Activated CD4-positive, alpha-beta T cell treated with anti-CD3 and anti-CD28 coated beads for 36 hours (primary cell): Measurements from ENCODE around the gene TNFSF13B. TPM values are rescaled to one million over a fixed set of nuclear protein-coding genes. Genes with fewer than 3 reads are reported as not detected.

Source experiments
- ATAC-seq: fragments of 200-7000 bp; cut with Tn5 transposase; one replicate; pipeline ENCODE4 v1.10.0; 2021; ENCODE audit warnings: mild to moderate bottlenecking, moderate library complexity
- CTCF ChIA-PET: fragments of 350-600 bp; sonication (Branson Sonifier 250); formaldehyde crosslinking; loops from one replicate; lab custom pipeline; 2021; ENCODE audit warnings: antibody characterized with exemption; lab: Charles Lee
- POLR2A ChIA-PET: fragments of 350-600 bp; sonication (Branson Sonifier 250); formaldehyde crosslinking; loops from one replicate; lab custom pipeline; 2021; ENCODE audit warnings: antibody characterized with exemption, inconsistent platforms; lab: Charles Lee
- DNase-seq: peaks from one replicate; pipeline ENCODE4 v3.0.0-alpha.2; 2020
- H3K27ac Mint-ChIP-seq: one replicate; pipeline ENCODE4 v1.8.0; 2021; ENCODE audit warnings: mixed read lengths
- H3K27me3 Mint-ChIP-seq: one replicate; pipeline ENCODE4 v1.8.0; 2021; ENCODE audit warnings: mixed read lengths
- H3K36me3 Mint-ChIP-seq: one replicate; pipeline ENCODE4 v1.8.0; 2021; ENCODE audit warnings: low read depth, mixed read lengths
- H3K4me1 Mint-ChIP-seq: one replicate; pipeline ENCODE4 v1.8.0; 2021; ENCODE audit warnings: mixed read lengths
- H3K4me3 Mint-ChIP-seq: one replicate; pipeline ENCODE4 v1.8.0; 2021; ENCODE audit warnings: mild to moderate bottlenecking, moderate library complexity, mixed read lengths
- H3K9me3 Mint-ChIP-seq: one replicate; pipeline ENCODE4 v1.8.0; 2021; ENCODE audit warnings: low read depth, mixed read lengths
- intact Hi-C, 2 experiments: fragments of 100-400 bp; cut with DNase I in 1 of 2; cut with micrococcal nuclease in 1 of 2; formaldehyde crosslinking; loops; one replicate each; pipeline versions ENCODE4 v1.14.2 to v1.15.1; 2022 to 2024; cut with DNase I, micrococcal nuclease
- total RNA-seq, 2 experiments: library from RNA; stranded (reverse); gene quantifications; one replicate each; pipeline ENCODE4 v1.2.3, GENCODE V29; 2021

The TNFSF13B gene
- total RNA-seq, result 1 to 10 TPM; 2.3 to 2.4 TPM

- H3K4me1 Mint-ChIP-seq, result peaks cover 43% of the 10 kb centered on the region
- peak; percentile 69 for ATAC-seq
These were observed at the start of gene TNFSF13B for GRCh38 chr13:108269601-108270328. TSS of gene TNFSF13B (plus strand) at chr13:108269718. CDS start at chr13:108269896, 178 bp downstream.

GRCh38 chr13:108220041-108220440 is 49.5 kb upstream of the TNFSF13B start:
- no peak for ATAC-seq
- intact Hi-C loops, result no loop called here

More at GRCh38 chr13:108269601-108270328, at the start of gene TNFSF13B:
- CTCF ChIA-PET, result interaction anchor here (0.6 kb wide), 1 partner anchor 60 kb away, joined by 3 read pairs; no protein-coding TSS in a partner anchor
- no peaks in the 10 kb centered on the region for H3K27me3 Mint-ChIP-seq
- peak; percentile 77 for DNase-seq
- H3K4me3 Mint-ChIP-seq, result peak within 1 kb of the TSS; percentile 72
- peak within 1 kb of the TSS; percentile 82 for H3K27ac Mint-ChIP-seq
- intact Hi-C loops, result loop anchor here (1.0 to 2.0 kb wide), 2 partner anchors 43 to 54 kb away; partner anchors contain the start of gene LIG4 (in 1 of the 2)
- peaks cover 6% of the 10 kb centered on the region for H3K36me3 Mint-ChIP-seq
- no peaks in the 10 kb centered on the region for H3K9me3 Mint-ChIP-seq
- POLR2A ChIA-PET, result interaction anchor here (0.6 kb wide), 1 partner anchor 38 kb away, joined by 4 read pairs; no protein-coding TSS in a partner anchor

GRCh38 chr13:108223687-108224503 is 45.6 kb upstream of the TNFSF13B start:
- Mint-ChIP-seq H3K4me1 (peaks cover 68% of the 10 kb centered on the region), H3K9me3 (no peaks in the 10 kb centered on the region), H3K36me3 (no peaks in the 10 kb centered on the region), H3K27ac (no peak overlapping the region), H3K4me3 (no peak overlapping the region), H3K27me3 (no peaks in the 10 kb centered on the region)
- ChIA-PET POLR2A (no interaction called here), CTCF (interaction anchor here (0.8 to 1.2 kb wide), 4 partner anchors 15 to 675 kb away, joined by 3 to 4 read pairs (median 4); no protein-coding TSS in a partner anchor)
- intact Hi-C loops, result loop anchor here in 1 of 2 experiments (2.0 kb wide), 1 partner anchor 185 kb away; no protein-coding TSS in a partner anchor
- no peak for DNase-seq
- no peak for ATAC-seq

More at GRCh38 chr13:108220041-108220440, 49.5 kb upstream of the TNFSF13B start:
- Mint-ChIP-seq H3K27ac (peak overlapping the region; percentile 68), H3K36me3 (peaks cover 4% of the 10 kb centered on the region), H3K4me3 (peak overlapping the region; percentile 88), H3K9me3 (no peaks in the 10 kb centered on the region), H3K27me3 (no peaks in the 10 kb centered on the region), H3K4me1 (peaks cover 56% of the 10 kb centered on the region)
- ChIA-PET POLR2A (no interaction called here), CTCF (no interaction called here)
- DNase-seq, result peak; percentile 32

- Mint-ChIP-seq H3K4me1 (peaks cover 54% of the 10 kb centered on the region), H3K4me3 (no peak overlapping the region), H3K36me3 (peaks cover 7% of the 10 kb centered on the region), H3K27me3 (no peaks in the 10 kb centered on the region), H3K9me3 (no peaks in the 10 kb centered on the region), H3K27ac (peak overlapping the region; percentile 68)
- DNase-seq, result no peak
- intact Hi-C loops, result loop anchor here (2.0 to 5.0 kb wide), 5 partner anchors 97 to 672 kb away; no protein-coding TSS in a partner anchor
- ChIA-PET POLR2A (no interaction called here), CTCF (interaction anchor here (1.0 kb wide), 2 partner anchors 9 to 11 kb away, joined by 4 to 5 read pairs; no protein-coding TSS in a partner anchor)
- peak; percentile 53 for ATAC-seq
These were observed 44.1 kb upstream of the TNFSF13B start for GRCh38 chr13:108225440-108225839.

- peaks cover 7% of the 10 kb centered on the region for H3K36me3 Mint-ChIP-seq
- intact Hi-C loops, result loop anchor here (2.0 to 5.0 kb wide), 6 partner anchors 43 to 671 kb away; partner anchors contain the start of gene TNFSF13B (in 2 of the 2)
- H3K27me3 Mint-ChIP-seq, result no peaks in the 10 kb centered on the region
- no peak overlapping the region for H3K4me3 Mint-ChIP-seq
- peak; percentile 66 for ATAC-seq
- POLR2A ChIA-PET, result no interaction called here
- H3K27ac Mint-ChIP-seq, result no peak overlapping the region
- no peak for DNase-seq
- H3K4me1 Mint-ChIP-seq, result peaks cover 49% of the 10 kb centered on the region
- CTCF ChIA-PET, result interaction anchor here (1.0 kb wide), 1 partner anchor 10 kb away, joined by 5 read pairs; no protein-coding TSS in a partner anchor
- no peaks in the 10 kb centered on the region for H3K9me3 Mint-ChIP-seq
These were observed 43.3 kb upstream of the TNFSF13B start for GRCh38 chr13:108226184-108226583.

GRCh38 chr13:108227651-108228272 is 41.8 kb upstream of the TNFSF13B start:
- Mint-ChIP-seq H3K36me3 (peaks cover 7% of the 10 kb centered on the region), H3K27ac (no peak overlapping the region), H3K9me3 (no peaks in the 10 kb centered on the region), H3K4me3 (no peak overlapping the region), H3K27me3 (no peaks in the 10 kb centered on the region), H3K4me1 (peaks cover 44% of the 10 kb centered on the region)
- intact Hi-C loops, result loop anchor here (2.0 to 5.0 kb wide), 6 partner anchors 41 to 670 kb away; partner anchors contain the start of gene TNFSF13B (in 2 of the 2)
- CTCF ChIA-PET, result interaction anchor here (0.9 kb wide), 1 partner anchor 17 kb away, joined by 4 read pairs; no protein-coding TSS in a partner anchor
- POLR2A ChIA-PET, result no interaction called here
- DNase-seq (peak; percentile 27), ATAC-seq (no peak)

GRCh38 chr13:108230377-108230776 is 39.1 kb upstream of the TNFSF13B start:
- Mint-ChIP-seq H3K4me1 (peaks cover 25% of the 10 kb centered on the region), H3K9me3 (no peaks in the 10 kb centered on the region), H3K36me3 (peaks cover 9% of the 10 kb centered on the region), H3K27ac (no peak overlapping the region), H3K4me3 (no peak overlapping the region), H3K27me3 (no peaks in the 10 kb centered on the region)
- POLR2A ChIA-PET, result no interaction called here
- CTCF ChIA-PET, result no interaction called here
- ATAC-seq, result no peak
- no peak for DNase-seq
- intact Hi-C loops, result no loop called here

GRCh38 chr13:108249150-108249549 is 20.4 kb upstream of the TNFSF13B start:
- CTCF ChIA-PET, result no interaction called here
- intact Hi-C loops, result loop anchor here in 1 of 2 experiments (5.0 kb wide), 1 partner anchor 53 kb away; no protein-coding TSS in a partner anchor

GRCh38 chr13:108257248-108257647 is 12.3 kb upstream of the TNFSF13B start:
- Mint-ChIP-seq H3K27ac (no peak overlapping the region), H3K9me3 (peaks cover 2% of the 10 kb centered on the region), H3K4me1 (no peaks in the 10 kb centered on the region), H3K4me3 (no peak overlapping the region), H3K36me3 (peaks cover 12% of the 10 kb centered on the region), H3K27me3 (no peaks in the 10 kb centered on the region)
- CTCF ChIA-PET, result no interaction called here
- no peak for DNase-seq
- POLR2A ChIA-PET, result no interaction called here
- ATAC-seq, result no peak
- intact Hi-C loops, result no loop called here

More at GRCh38 chr13:108249150-108249549, 20.4 kb upstream of the TNFSF13B start:
- H3K9me3 Mint-ChIP-seq, result peaks cover 24% of the 10 kb centered on the region
- no peaks in the 10 kb centered on the region for H3K27me3 Mint-ChIP-seq
- H3K4me1 Mint-ChIP-seq, result peaks cover 5% of the 10 kb centered on the region
- no peak for ATAC-seq
- peaks cover 7% of the 10 kb centered on the region for H3K36me3 Mint-ChIP-seq
- H3K4me3 Mint-ChIP-seq, result no peak overlapping the region
- H3K27ac Mint-ChIP-seq, result no peak overlapping the region
- no peak for DNase-seq
- POLR2A ChIA-PET, result no interaction called here

- H3K9me3 Mint-ChIP-seq, result no peaks in the 10 kb centered on the region
- CTCF ChIA-PET, result no interaction called here
- no peak overlapping the region for H3K4me3 Mint-ChIP-seq
- H3K27ac Mint-ChIP-seq, result no peak overlapping the region
- peaks cover 8% of the 10 kb centered on the region for H3K36me3 Mint-ChIP-seq
- intact Hi-C loops, result no loop called here
- POLR2A ChIA-PET, result no interaction called here
- H3K4me1 Mint-ChIP-seq, result peaks cover 20% of the 10 kb centered on the region
- H3K27me3 Mint-ChIP-seq, result no peaks in the 10 kb centered on the region
- ATAC-seq (no peak), DNase-seq (no peak)
These were observed 5.7 kb upstream of the TNFSF13B start for GRCh38 chr13:108263621-108264355.
